HG03095 (cell line): ENCODE measurements around the gene TICRR.

Experiments
- ATAC-seq: cut with Tn5 transposase; IDR thresholded peaks from one replicate; pipeline ENCODE4 v1.9.1; 2021; ENCODE audit warnings: moderate library complexity; ENCODE audit not compliant: unreplicated experiment

Gene TICRR

GRCh38 chr15:89653578-89653977, 78.3 kb downstream of the TICRR start:
- ATAC-seq, result no peak

- no peak for ATAC-seq
These were observed 79.1 kb downstream of the TICRR start for GRCh38 chr15:89654301-89654761.

- no peak for ATAC-seq
These were observed 79.9 kb downstream of the TICRR start, which contains the start of gene KIF7 for GRCh38 chr15:89654847-89655805. KIF7 (minus strand) TSS chr15:89655467; CDS start chr15:89652930, 2,537 bp downstream.

- ATAC-seq, result no peak
These were observed 81.0 kb downstream of the TICRR start for GRCh38 chr15:89656116-89656815.

DNA sequence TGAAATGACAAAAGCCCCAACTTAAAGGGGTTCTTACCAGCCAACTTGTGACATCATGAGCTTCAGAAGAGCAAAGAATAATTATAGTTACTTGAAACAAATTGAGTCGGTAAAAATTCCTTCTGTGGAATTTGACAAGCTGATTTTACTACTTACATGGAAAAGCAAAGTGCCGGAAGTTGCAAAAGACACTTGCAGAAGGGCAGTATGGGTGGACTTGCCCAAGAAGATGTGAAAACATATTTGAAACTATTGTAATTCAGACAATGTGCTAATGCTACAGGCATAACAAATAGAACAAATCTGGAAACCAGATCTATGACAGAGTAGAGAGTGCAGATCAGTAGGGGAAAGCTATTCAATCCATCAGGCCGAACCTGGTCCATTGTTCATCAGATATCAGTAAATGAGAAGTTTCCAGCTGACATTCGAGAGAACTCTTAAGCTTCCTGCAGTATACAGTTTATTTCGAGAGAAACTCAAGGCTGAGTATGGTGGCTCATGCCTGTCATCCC, 82.5 kb downstream of the TICRR start:
- ATAC-seq, result no peak

GRCh38 chr15:89659295-89659694, 84.0 kb downstream of the TICRR start:
- ATAC-seq, result no peak

DNA sequence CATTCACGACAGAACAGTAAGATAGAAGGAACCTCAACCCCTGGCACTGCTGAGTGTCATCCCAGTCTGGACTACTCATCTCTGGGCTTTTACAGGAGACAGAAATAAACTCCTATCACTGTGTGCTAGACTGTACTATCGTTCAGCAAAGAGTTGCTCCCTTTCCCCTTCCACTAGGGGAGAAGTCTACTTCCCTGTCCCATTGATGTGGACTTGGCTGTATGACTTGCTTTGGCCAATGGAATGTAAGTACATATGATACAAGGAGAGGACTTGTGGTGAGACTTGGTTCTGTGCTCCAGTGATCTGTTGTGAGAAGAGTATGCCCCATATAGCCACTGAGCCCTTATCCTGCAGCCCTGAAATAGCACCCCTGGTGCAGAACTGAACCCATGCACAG, 85.3 kb downstream of the TICRR start:
- ATAC-seq, result no peak

- no peak for ATAC-seq
These were observed 87.8 kb downstream of the TICRR start for GRCh38 chr15:89662893-89663626.

DNA sequence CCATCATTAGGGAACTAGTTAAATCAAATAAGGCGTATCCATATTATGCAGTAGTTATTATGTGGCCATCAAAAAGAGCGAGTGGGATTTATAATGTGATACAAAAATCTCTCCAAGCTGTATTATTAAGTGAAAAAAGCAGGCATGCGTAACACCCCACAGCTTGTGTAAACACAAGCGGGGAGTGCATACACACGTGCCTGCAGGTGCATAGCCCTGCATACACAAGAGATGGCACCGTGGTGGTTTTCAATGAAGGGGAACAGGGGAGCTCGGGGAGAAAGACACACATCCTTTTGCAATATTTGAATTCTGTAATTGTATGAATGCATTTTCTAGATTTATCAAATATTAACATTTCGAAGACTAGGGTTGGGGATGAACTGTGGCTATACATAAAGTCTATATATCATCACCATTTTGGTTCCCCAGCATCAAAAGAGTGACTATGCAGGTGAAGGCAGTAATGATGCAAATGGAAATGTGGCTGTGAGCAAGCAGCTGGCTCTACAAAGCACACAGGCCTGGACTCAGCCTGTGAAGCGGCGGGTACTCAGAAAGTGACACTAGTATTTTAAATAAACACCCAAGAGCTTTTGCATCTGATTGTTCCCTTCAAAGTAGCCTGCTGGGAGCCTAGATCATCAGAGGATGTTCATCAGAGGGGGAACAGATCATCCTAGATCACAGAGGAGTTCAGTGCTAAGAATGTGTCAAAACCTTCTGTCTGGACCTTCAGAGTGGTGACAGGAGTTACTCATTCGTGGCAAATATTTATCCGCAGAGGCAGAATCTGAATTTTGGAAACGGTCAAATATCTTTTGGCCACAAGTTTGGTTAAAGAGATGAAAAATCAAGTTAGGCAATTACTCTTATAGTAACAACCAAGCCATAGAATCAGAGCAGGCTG, 89.4 kb downstream of the TICRR start:
- ATAC-seq, result no peak

- no peak for ATAC-seq
These were observed 90.3 kb downstream of the TICRR start for GRCh38 chr15:89665449-89666181.

GRCh38 chr15:89666184-89666857, 91.1 kb downstream of the TICRR start:
- no peak for ATAC-seq

- ATAC-seq, result no peak
These were observed 91.8 kb downstream of the TICRR start for GRCh38 chr15:89666858-89667705.

DNA sequence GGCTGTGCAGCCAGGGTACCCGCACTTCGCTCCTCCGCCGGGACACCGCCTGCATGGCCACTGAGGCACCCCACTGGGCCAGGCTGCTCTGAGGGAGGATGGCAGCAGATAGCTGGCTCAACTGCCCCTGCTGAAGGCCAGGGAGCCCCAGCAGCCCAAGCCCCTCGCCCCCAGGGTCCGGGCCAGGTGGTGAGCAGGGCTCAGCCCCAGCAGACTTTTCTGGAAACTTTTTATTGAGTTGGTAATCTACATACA, 92.4 kb downstream of the TICRR start:
- no peak for ATAC-seq

DNA sequence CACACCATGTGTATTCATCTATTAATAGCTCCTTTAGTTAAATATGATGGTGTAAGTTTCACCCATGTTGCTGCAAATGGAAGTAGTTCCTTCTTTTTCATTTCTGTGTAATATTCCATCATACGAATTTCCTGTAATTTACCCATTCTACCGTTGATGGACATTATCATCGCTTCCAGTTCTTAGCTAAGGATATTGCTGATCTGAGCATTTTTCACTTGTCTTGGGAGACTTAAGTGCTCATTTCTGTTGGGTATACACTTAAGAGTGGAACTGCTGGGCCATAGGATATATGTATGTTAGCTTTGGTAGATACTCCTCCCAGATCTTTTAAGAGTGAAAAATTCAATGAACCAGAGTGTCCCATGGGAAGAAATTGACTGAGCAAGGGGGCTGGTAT, 92.9 kb downstream of the TICRR start:
- ATAC-seq, result no peak

DNA sequence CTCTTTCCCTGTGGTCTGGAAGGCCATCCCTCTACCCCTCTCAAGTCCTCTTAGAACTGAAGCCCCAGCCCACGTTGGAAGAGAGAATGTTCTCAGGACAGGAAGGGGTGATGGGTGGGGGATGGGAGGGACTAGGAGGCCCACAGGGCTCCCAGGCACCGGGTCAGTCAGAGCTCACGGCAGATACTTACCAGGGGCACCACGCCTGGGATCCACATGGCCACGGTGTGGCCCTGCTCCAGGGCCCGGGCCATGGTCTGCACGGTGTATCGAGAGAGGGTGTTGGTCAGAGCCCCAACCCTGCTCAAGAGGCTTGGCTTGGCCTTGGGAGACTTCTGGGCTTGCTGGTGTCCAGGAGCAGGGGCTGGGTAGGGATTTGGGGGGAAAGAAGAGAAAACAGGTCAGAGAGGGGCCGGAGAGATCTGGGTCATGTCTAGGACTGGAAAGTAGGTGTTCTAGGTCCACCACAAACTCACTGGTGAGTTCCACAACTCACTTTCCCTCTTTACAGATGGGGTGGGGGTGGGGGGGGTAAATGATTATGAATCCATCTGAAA, 94.1 kb downstream of the TICRR start:
- no peak for ATAC-seq

- ATAC-seq, result no peak
These were observed 94.7 kb downstream of the TICRR start for GRCh38 chr15:89669941-89670340.

- ATAC-seq, result no peak
These were observed 95.8 kb downstream of the TICRR start for GRCh38 chr15:89670971-89671560.
